H1 (cell line): ENCODE measurements around the gene NEO1. TPM values are rescaled to one million over a fixed set of nuclear protein-coding genes. Genes with fewer than 3 reads are reported as not detected.
A peak's percentile ranks its signal among the peaks of the same experiment; 100 is the strongest.

ENCODE experiments used
- CTCF ChIA-PET: fragments of 300-600 bp; sonication (Branson Sonifier 250); formaldehyde crosslinking; loops from one replicate; lab custom pipeline; 2021; ENCODE audit not compliant: partially characterized antibody; lab: Charles Lee
- POLR2A ChIA-PET: fragments of 300-600 bp; sonication (Branson Sonifier 250); formaldehyde crosslinking; loops from one replicate; lab custom pipeline; 2021; ENCODE audit warnings: inconsistent platforms; ENCODE audit not compliant: partially characterized antibody; lab: Charles Lee
- DNase-seq, 2 experiments: peaks; one replicate each; pipeline versions ENCODE4 v3.0.0 to v3.0.0-alpha.2; 2010 to 2022; ENCODE audit warnings: low spot score in 2 of 2, low read depth in 1 of 2, mixed read lengths in 1 of 2
- FAIRE-seq: peaks from 2 replicates; lab custom pipeline; 2011; peaks lifted over from hg19 to GRCh38; lab: Jason Lieb, UNC
- H2AFZ ChIP-seq: 2 replicates; pipeline ENCODE4 v1.8.1; 2012; ENCODE audit warnings: low read length, inconsistent platforms
- H2AK5ac ChIP-seq: 2 replicates; pipeline ENCODE4 v1.6.1; 2013; ENCODE audit warnings: low read depth, low read length
- H2BK120ac ChIP-seq: replicated peaks from 2 replicates; pipeline ENCODE3; 2013; ENCODE audit warnings: low read depth, low read length, inconsistent platforms
- H2BK12ac ChIP-seq: 2 replicates; pipeline ENCODE4 v1.6.1; 2013; ENCODE audit warnings: low read depth, low read length
- H2BK15ac ChIP-seq: 2 replicates; pipeline ENCODE4 v1.6.1; 2013; ENCODE audit warnings: low read length
- H2BK20ac ChIP-seq: 2 replicates; pipeline ENCODE4 v1.6.1; 2013; ENCODE audit warnings: low read length
- H2BK5ac ChIP-seq: 2 replicates; pipeline ENCODE4 v1.6.1; 2013; ENCODE audit warnings: low read depth, low read length
- H3K14ac ChIP-seq: 2 replicates; pipeline ENCODE4 v1.6.1; 2013; ENCODE audit warnings: inconsistent platforms; ENCODE audit not compliant: insufficient read length
- H3K18ac ChIP-seq: 2 replicates; pipeline ENCODE4 v1.6.1; 2013; ENCODE audit warnings: low read length; ENCODE audit errors: extremely low read depth
- H3K23ac ChIP-seq: 2 replicates; pipeline ENCODE4 v1.6.1; 2013; ENCODE audit warnings: inconsistent platforms; ENCODE audit not compliant: insufficient read length
- H3K23me2 ChIP-seq: 2 replicates; pipeline ENCODE4 v1.6.1; 2013; ENCODE audit warnings: low read depth, low read length
- H3K27ac ChIP-seq: 2 replicates; pipeline ENCODE4 v1.6.1; 2011; ENCODE audit warnings: low read depth, low read length, inconsistent platforms
- H3K27me3 ChIP-seq, 4 experiments: replicated peaks in 1 of 4; 1 replicate in 1 of 4; 2 replicates in 3 of 4; pipeline versions ENCODE4 v1.6.1 to v1.8.1; 2011 to 2013; ENCODE audit warnings: low read length in 3 of 4, mild to moderate bottlenecking in 3 of 4, inconsistent platforms in 2 of 4, mixed read lengths in 2 of 4, moderate library complexity in 1 of 4; ENCODE audit not compliant: control insufficient read depth in 3 of 4, insufficient read depth in 3 of 4; ENCODE audit errors: extremely low read depth in 1 of 4
- H3K36me3 ChIP-seq, 4 experiments: 2 replicates each; pipeline versions ENCODE4 v1.6.1 to v1.8.1; 2011 to 2013; ENCODE audit warnings: mild to moderate bottlenecking in 4 of 4, low read length in 3 of 4, moderate library complexity in 2 of 4, control low read depth in 1 of 4, inconsistent platforms in 1 of 4; ENCODE audit not compliant: insufficient read depth in 4 of 4, control insufficient read depth in 2 of 4
- H3K4ac ChIP-seq: replicated peaks from 2 replicates; pipeline ENCODE3; 2013; ENCODE audit warnings: low read length, low read depth, mixed read lengths, inconsistent platforms; ENCODE audit not compliant: insufficient read length
- H3K4me1 ChIP-seq, 4 experiments: replicated peaks in 1 of 4; 1 replicate in 1 of 4; 2 replicates in 3 of 4; pipeline versions ENCODE4 v1.6.1 to v1.8.1; 2011 to 2013; ENCODE audit warnings: low read length in 3 of 4, inconsistent platforms in 2 of 4, mixed read lengths in 1 of 4; ENCODE audit not compliant: insufficient read depth in 4 of 4, control insufficient read depth in 3 of 4
- H3K4me2 ChIP-seq, 2 experiments: 2 replicates each; pipeline versions ENCODE4 v1.6.1 to v1.8.1; 2011 to 2013; ENCODE audit warnings: low read depth in 2 of 2, low read length in 2 of 2, control low read depth in 1 of 2, inconsistent platforms in 1 of 2, mild to moderate bottlenecking in 1 of 2; ENCODE audit not compliant: insufficient read depth in 1 of 2
- H3K4me3 ChIP-seq, 4 experiments: fragments of 200-600, 300-600 bp in 1 of 4; sonication (generic), shearing (Covaris generic), sonication (Bioruptor Twin) in 1 of 4; 2 replicates each; pipeline versions ENCODE4 v1.5.1 to v1.8.1; 2011 to 2016; ENCODE audit warnings: low read length in 4 of 4, low read depth in 3 of 4, control low read depth in 2 of 4, inconsistent platforms in 2 of 4, mild to moderate bottlenecking in 2 of 4, mixed read lengths in 1 of 4, moderate library complexity in 1 of 4; ENCODE audit not compliant: insufficient read depth in 2 of 4; ENCODE audit errors: extremely low read depth in 1 of 4
- H3K56ac ChIP-seq: replicated peaks from 2 replicates; pipeline ENCODE3; 2013; ENCODE audit warnings: low read depth, mild to moderate bottlenecking, mixed read lengths, low read length, inconsistent platforms; ENCODE audit not compliant: insufficient read length
- H3K79me1 ChIP-seq: 2 replicates; pipeline ENCODE4 v1.6.1; 2013; ENCODE audit warnings: low read depth, low read length, control low read depth
- H3K79me2 ChIP-seq, 2 experiments: 2 replicates each; pipeline versions ENCODE4 v1.6.1 to v1.8.1; 2012 to 2013; ENCODE audit warnings: low read length in 2 of 2, mild to moderate bottlenecking in 2 of 2, inconsistent platforms in 1 of 2; ENCODE audit not compliant: insufficient read depth in 2 of 2, control insufficient read depth in 1 of 2
- H3K9ac ChIP-seq, 4 experiments: replicated peaks in 1 of 4; 1 replicate in 1 of 4; 2 replicates in 3 of 4; pipeline versions ENCODE4 v1.6.1 to v1.8.1; 2011 to 2013; ENCODE audit warnings: low read depth in 3 of 4, low read length in 3 of 4, control low read depth in 2 of 4, mild to moderate bottlenecking in 2 of 4, moderate library complexity in 2 of 4, inconsistent platforms in 1 of 4; ENCODE audit errors: extremely low read depth in 1 of 4
- H3K9me3 ChIP-seq, 2 experiments: 2 replicates each; pipeline versions ENCODE4 v1.6.1 to v1.8.1; 2012 to 2013; ENCODE audit warnings: mild to moderate bottlenecking in 2 of 2, moderate library complexity in 2 of 2, control low read depth in 1 of 2, inconsistent platforms in 1 of 2, low read depth in 1 of 2, low read length in 1 of 2, mixed read lengths in 1 of 2; ENCODE audit not compliant: insufficient read depth in 2 of 2
- H4K20me1 ChIP-seq, 2 experiments: replicated peaks in 1 of 2; 2 replicates each; pipeline versions ENCODE3 to v1.8.1; 2011 to 2013; ENCODE audit warnings: inconsistent platforms in 2 of 2, low read length in 2 of 2, mild to moderate bottlenecking in 1 of 2; ENCODE audit not compliant: insufficient read depth in 2 of 2, control insufficient read depth in 1 of 2
- H4K5ac ChIP-seq: 2 replicates; pipeline ENCODE4 v1.6.1; 2013; ENCODE audit warnings: low read length, low read depth, mixed read lengths, inconsistent platforms; ENCODE audit not compliant: insufficient read length
- H4K8ac ChIP-seq: 2 replicates; pipeline ENCODE4 v1.8.0; 2013; ENCODE audit warnings: mild to moderate bottlenecking, moderate library complexity, low read length, inconsistent platforms; ENCODE audit not compliant: insufficient read depth; ENCODE audit errors: extremely low read depth
- H4K91ac ChIP-seq: replicated peaks from 2 replicates; pipeline ENCODE3; 2013; ENCODE audit warnings: low read length, mixed read lengths, inconsistent platforms; ENCODE audit not compliant: insufficient read length
- CBX8 ChIP-seq: fragments of 300-800, 300-1000 bp; sonication (generic); IDR thresholded peaks from 2 replicates; pipeline ENCODE4 v1.7.1; 2016; ENCODE audit warnings: low read depth, low read length, borderline replicate concordance
- CHD2 ChIP-seq: IDR thresholded peaks from 2 replicates; pipeline ENCODE4 v1.6.1; 2012; ENCODE audit warnings: low read length, improper control_type of control experiment
- EP300 ChIP-seq, 2 experiments: IDR thresholded peaks; 1 replicate in 1 of 2; 2 replicates in 1 of 2; pipeline ENCODE4 v1.6.1; 2011 to 2012; ENCODE audit warnings: low read depth in 2 of 2, low read length in 2 of 2, mild to moderate bottlenecking in 2 of 2, borderline replicate concordance in 1 of 2, inconsistent platforms in 1 of 2, moderate library complexity in 1 of 2
- FOSL1 ChIP-seq: IDR thresholded peaks from 2 replicates; pipeline ENCODE4 v1.6.1; 2011; ENCODE audit warnings: mild to moderate bottlenecking, low read depth, low read length, moderate library complexity; ENCODE audit not compliant: insufficient read depth
- JUN ChIP-seq: IDR thresholded peaks from 2 replicates; pipeline ENCODE4 v1.6.1; 2011; ENCODE audit warnings: low read depth, mild to moderate bottlenecking, improper control_type of control experiment, low read length
- JUND ChIP-seq: IDR thresholded peaks from 2 replicates; pipeline ENCODE4 v1.6.1; 2011; ENCODE audit warnings: mild to moderate bottlenecking, improper control_type of control experiment, low read length
- KDM1A ChIP-seq: fragments of 200-600, 300-600 bp; sonication (generic); IDR thresholded peaks from 2 replicates; pipeline ENCODE4 v1.7.1; 2016; ENCODE audit warnings: mild to moderate bottlenecking, low read length, borderline replicate concordance
- RBBP5 ChIP-seq: IDR thresholded peaks from 2 replicates; pipeline ENCODE4 v1.7.1; 2012; ENCODE audit warnings: low read depth, mild to moderate bottlenecking, inconsistent platforms, low read length, moderate library complexity, borderline replicate concordance
- RNF2 ChIP-seq: fragments of 200-900, 300-1000 bp; sonication (generic); IDR thresholded peaks from 2 replicates; pipeline ENCODE4 v1.7.1; 2016; ENCODE audit warnings: borderline replicate concordance, low read depth, mild to moderate bottlenecking, antibody characterized with exemption, low read length; ENCODE audit not compliant: poor library complexity, severe bottlenecking; ENCODE audit errors: missing control alignments
- SAP30 ChIP-seq: fragments of 300-600 bp; sonication (generic); IDR thresholded peaks from 2 replicates; pipeline ENCODE4 v1.7.1; 2012; ENCODE audit warnings: low read length, moderate library complexity, mild to moderate bottlenecking, inconsistent platforms; ENCODE audit not compliant: insufficient read depth, insufficient replicate concordance
- TEAD4 ChIP-seq: IDR thresholded peaks from 2 replicates; pipeline ENCODE4 v1.6.1; 2012; ENCODE audit warnings: low read depth, low read length, inconsistent platforms, mixed read lengths
- WGBS, 2 experiments: shearing (Covaris generic) in 1 of 2; methylation state at CpG; one replicate each; pipeline versions ENCODE4 v1.1.6 to v1.1.7; 2013 to 2015; ENCODE audit warnings: low lambda C conversion rate in 2 of 2, mixed read lengths in 2 of 2, inconsistent platforms in 1 of 2, low coverage in 1 of 2, missing lambda C conversion rate in 1 of 2; ENCODE audit not compliant: insufficient replicate concordance in 2 of 2, insufficient coverage in 1 of 2, insufficient read length in 1 of 2; ENCODE audit errors: extremely low coverage in 1 of 2, missing lambda C conversion rate in 1 of 2; 5-methylcytosine and 5-hydroxymethylcytosine counted together
- polyA plus RNA-seq, 7 experiments: library from polyadenylated mRNA; depleted of rRNA in 3 of 7; stranded (reverse) in 5 of 7; unstranded in 2 of 7; fragments of >200 nt in 5 of 7; fragments of 200-250 nt in 2 of 7; gene quantifications; 1 replicate in 5 of 7; 2 replicates in 1 of 7; 4 replicates in 1 of 7; pipeline versions ENCODE4 v1.2.1 to v1.2.3, GENCODE V29; 2011 to 2013; ENCODE audit warnings: missing spikeins in 2 of 7, mixed read lengths in 2 of 7
- total RNA-seq: library from RNA; stranded (reverse); fragmentation: NEBNext Ultra II Directional; extraction: Animal tissue kit (Norgen Biotek cat#: 25700); gene quantifications from 2 replicates; pipeline ENCODE4 v1.2.1, GENCODE V29; 2021
- TF ChIP-seq, protein P1 (sequence below): IDR thresholded peaks from 2 replicates; pipeline ENCODE4 v1.6.1; 2011; ENCODE audit warnings: low read depth, mild to moderate bottlenecking, low read length; ENCODE audit not compliant: insufficient read depth

The NEO1 gene
- total and polyA plus RNA-seq, 2 of the 8 experiments (the other 6 are each of a cell fraction or from before 2014, with no cell fraction given) = 36.0 to 51.0 TPM

DNA sequence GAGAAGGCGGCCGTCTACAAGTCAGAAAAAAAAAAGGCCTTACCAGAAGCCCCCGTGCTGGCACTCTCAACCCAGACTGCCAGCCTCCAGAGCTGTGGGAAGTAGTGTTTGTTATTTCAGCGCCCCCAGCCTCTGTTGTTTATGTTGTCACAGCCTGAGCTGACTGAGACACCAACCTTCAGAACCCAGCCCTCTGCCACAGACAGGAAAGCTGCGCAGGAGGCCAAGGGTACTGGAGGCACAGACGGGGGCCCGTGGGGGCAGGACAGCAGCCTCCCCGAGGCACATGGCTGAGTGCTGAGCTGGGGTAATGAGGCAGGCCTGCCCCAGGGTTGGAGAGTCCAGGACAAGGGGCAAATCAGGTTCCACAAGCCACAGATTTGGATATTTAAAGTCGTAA lies 282.8 kb downstream of the NEO1 start:
- Histone ChIP-seq H3K4ac (no peak overlapping the region), H2BK12ac (no peak overlapping the region), H3K4me3 (no peak overlapping the region), H2BK15ac (no peak overlapping the region), H3K18ac (no peak overlapping the region), H4K20me1 (peaks cover 2% of the 10 kb centered on the region in 2 experiments), H2AK5ac (no peak overlapping the region), H3K9me3 (no peaks in the 10 kb centered on the region), H4K91ac (no peak overlapping the region), H2BK20ac (no peak overlapping the region), H3K27me3 (no peaks in the 10 kb centered on the region), H3K23ac (no peak overlapping the region), H3K14ac (no peak overlapping the region), H4K5ac (no peak overlapping the region), H3K36me3 (no peaks in the 10 kb centered on the region; a peak in 3 of 8 replicates), H4K8ac (0 out of 2 replicates have a peak overlapping the region, but pooled peaks have one; percentile 69), H3K4me2 (no peak overlapping the region), H2BK120ac (no peak overlapping the region), H3K4me1 (peaks cover 0 to 8% (median 3%) of the 10 kb centered on the region in 4 experiments; a peak in 2 of 7 replicates), H3K27ac (no peak overlapping the region), H3K79me1 (peaks cover 8% of the 10 kb centered on the region), H3K23me2 (no peaks in the 10 kb centered on the region), H2BK5ac (no peak overlapping the region; the same call in 1 of the 2 replicates), H2AFZ (no peak overlapping the region), H3K79me2 (peaks cover 0 to 8% of the 10 kb centered on the region in 2 experiments; a peak in 2 of 4 replicates), H3K56ac (no peak overlapping the region), H3K9ac (no peak overlapping the region)
- FAIRE-seq = no peak
- POLR2A ChIA-PET = interaction anchor here (1.3 to 1.6 kb wide), 2 partner anchors 10 to 271 kb away, joined by 5 to 6 read pairs; no protein-coding TSS in a partner anchor
- CTCF ChIA-PET = interaction anchor here (0.7 to 1.8 kb wide), 8 partner anchors 10 to 576 kb away, joined by 3 to 6 read pairs (median 4); no protein-coding TSS in a partner anchor
- 88% methylated on average over 9 of the region's 9 CpGs; no CpG with 5 or more reads in 1 of the 2 experiments for WGBS, 2 experiments
- no peak for DNase-seq
- TF ChIP-seq CHD2 (no peak), TEAD4 (no peak), FOSL1 (no peak), EP300 (IDR thresholded peaks at IDR 0.05; ENCODE audit: borderline replicate concordance in 1 of 2, low read depth in 2 of 2, low read length in 2 of 2) (no peak), JUND (no peak), CBX8 (no peak), RBBP5 (no peak), KDM1A (no peak), JUN (no peak), SAP30 (no peak), RNF2 (no peak)
- TF ChIP-seq, protein P1, sequence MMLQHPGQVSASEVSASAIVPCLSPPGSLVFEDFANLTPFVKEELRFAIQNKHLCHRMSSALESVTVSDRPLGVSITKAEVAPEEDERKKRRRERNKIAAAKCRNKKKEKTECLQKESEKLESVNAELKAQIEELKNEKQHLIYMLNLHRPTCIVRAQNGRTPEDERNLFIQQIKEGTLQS = no peak
